Measurements from ENCODE around the gene ILRUN. TPM values are rescaled to one million over a fixed set of nuclear protein-coding genes. Genes with fewer than 3 reads are reported as not detected.
A peak's percentile ranks its signal among the peaks of the same experiment; 100 is the strongest.

The ILRUN gene
- total and polyA plus RNA-seq, 2 experiments from 2014 or later = 17.6 to 80.1 TPM

- TF ChIP-seq REST (IDR thresholded peaks at IDR 0.05; ENCODE audit: unreplicated experiment) = no peak
Observed at GRCh38 chr6:34663371-34663770, 33.2 kb downstream of the ILRUN start (continued).

- H3K36me3 Mint-ChIP-seq (ENCODE audit: low read depth) = no peaks in the 10 kb centered on the region
- H3K9me3 Mint-ChIP-seq = no peaks in the 10 kb centered on the region
- ATAC-seq (no peak), DNase-seq (ENCODE audit: low spot score) (no peak)
- H3K4me1 ChIP-seq (ENCODE audit: insufficient read depth) = peaks cover 32% of the 10 kb centered on the region
- TF ChIP-seq REST (IDR thresholded peaks at IDR 0.05; ENCODE audit: unreplicated experiment) (no peak), STAT1 (IDR thresholded peaks at IDR 0.05; ENCODE audit: unreplicated experiment) (no peak)
- no peaks in the 10 kb centered on the region for H3K36me3 ChIP-seq (ENCODE audit: insufficient read depth)
- H3K4me3 Mint-ChIP-seq = no peak overlapping the region
- no peaks in the 10 kb centered on the region for H3F3A ChIP-seq (replicated peaks; ENCODE audit: low read depth)
- H4K20me1 ChIP-seq (replicated peaks; ENCODE audit: insufficient read depth) = peaks cover 5% of the 10 kb centered on the region; the same call in 1 of the 2 replicates
- H3K9me2 ChIP-seq (ENCODE audit: insufficient read depth) = no peaks in the 10 kb centered on the region
- H3K27ac Mint-ChIP-seq = no peak overlapping the region
- no peak overlapping the region for H3K4me3 ChIP-seq
- no peak overlapping the region for H2AFZ ChIP-seq
- no peaks in the 10 kb centered on the region for H3K27me3 ChIP-seq (ENCODE audit: insufficient read depth)
- H3K4me2 ChIP-seq = no peak overlapping the region
- H3K4me1 Mint-ChIP-seq = peaks cover 37% of the 10 kb centered on the region
- no peaks in the 10 kb centered on the region for H3K27me3 Mint-ChIP-seq (ENCODE audit: insufficient read depth, low read depth, poor library complexity)
- no peak overlapping the region for H3K27ac ChIP-seq (ENCODE audit: low read depth)
- H3K79me2 ChIP-seq (replicated peaks; ENCODE audit: insufficient read depth) = peaks cover 96% of the 10 kb centered on the region
Observed at GRCh38 chr6:34661357-34661756, 35.2 kb downstream of the ILRUN start.

GRCh38 chr6:34658605-34659265 lies 37.8 kb downstream of the ILRUN start:
- H3K4me3 Mint-ChIP-seq = no peak overlapping the region
- H3K36me3 Mint-ChIP-seq (ENCODE audit: low read depth) = peaks cover 4% of the 10 kb centered on the region; the same call in 2 of the 3 replicates
- ATAC-seq (peak; percentile 26), DNase-seq (ENCODE audit: low spot score) (no peak)
- H3K9me2 ChIP-seq (ENCODE audit: insufficient read depth) = no peaks in the 10 kb centered on the region
- H3K27ac ChIP-seq (ENCODE audit: low read depth) = peak overlapping the region; percentile 81; the same call in 1 of the 2 replicates
- H3K27me3 Mint-ChIP-seq (ENCODE audit: insufficient read depth, low read depth, poor library complexity) = no peaks in the 10 kb centered on the region
- no peaks in the 10 kb centered on the region for H3K9me3 Mint-ChIP-seq
- H3K27ac Mint-ChIP-seq = no peak overlapping the region; the same call in 1 of the 2 replicates
- 0 out of 2 replicates have a peak, but pooled peaks cover 5% of the 10 kb centered on the region for H4K20me1 ChIP-seq (replicated peaks; ENCODE audit: insufficient read depth)
- no peak overlapping the region for H3K4me3 ChIP-seq
- H3K4me1 ChIP-seq (ENCODE audit: insufficient read depth) = peaks cover 21% of the 10 kb centered on the region
- peaks cover 29% of the 10 kb centered on the region for H3K4me1 Mint-ChIP-seq
- H3K36me3 ChIP-seq (ENCODE audit: insufficient read depth) = no peaks in the 10 kb centered on the region
- H3K27me3 ChIP-seq (ENCODE audit: insufficient read depth) = no peaks in the 10 kb centered on the region
- H3K4me2 ChIP-seq = no peak overlapping the region
- peaks cover 90% of the 10 kb centered on the region for H3K79me2 ChIP-seq (replicated peaks; ENCODE audit: insufficient read depth)
- no peak overlapping the region for H2AFZ ChIP-seq
- no peaks in the 10 kb centered on the region for H3F3A ChIP-seq (replicated peaks; ENCODE audit: low read depth)
- no peak for TF ChIP-seq POLR2AphosphoS5 (IDR thresholded peaks at IDR 0.05; ENCODE audit: low read depth)
- TF ChIP-seq ZNF331 (CRISPR knock-in tag; IDR thresholded peaks at IDR 0.05; ENCODE audit: low read depth) = no peak
- TF ChIP-seq EZH2 (IDR thresholded peaks at IDR 0.05; ENCODE audit: low read depth, unreplicated experiment) = no peak
- TF ChIP-seq ETS1 (IDR thresholded peaks at IDR 0.05) = no peak
- no peak for TF ChIP-seq REST (IDR thresholded peaks at IDR 0.05; ENCODE audit: unreplicated experiment)
- no peak for TF ChIP-seq CREB1 (CRISPR knock-in tag; IDR thresholded peaks at IDR 0.05; ENCODE audit: low read depth)
- no peak for TF ChIP-seq EZH2phosphoT487 (IDR thresholded peaks at IDR 0.05; ENCODE audit: unreplicated experiment)
- TF ChIP-seq NANOG (IDR thresholded peaks at IDR 0.05; ENCODE audit: borderline replicate concordance) = no peak

Data from GM23338 (cell line).